OCI-LY1 (cell line): ENCODE data around the gene NEDD4L.

Experiments used
- H2AFZ ChIP-seq: fragments of 200-600 bp; sonication (generic), shearing (Covaris generic); 2 replicates; pipeline ENCODE4 v1.6.0; 2014; ENCODE audit warnings: antibody characterized with exemption, mild to moderate bottlenecking, low read length
- H3F3A ChIP-seq: fragments of 200-600 bp; sonication (generic), shearing (Covaris generic); 2 replicates; pipeline ENCODE4 v1.6.0; 2014; ENCODE audit warnings: mild to moderate bottlenecking, antibody characterized with exemption, low read length, moderate library complexity; ENCODE audit not compliant: insufficient read depth
- H3K27ac ChIP-seq: fragments of 200-600 bp; sonication (generic); 2 replicates; pipeline ENCODE4 v1.5.1; 2014; ENCODE audit warnings: low read length, mixed run types, mild to moderate bottlenecking, low read depth; ENCODE audit not compliant: poor library complexity, severe bottlenecking
- H3K27me3 ChIP-seq: fragments of 200-600 bp; sonication (generic); 2 replicates; pipeline ENCODE4 v1.6.0; 2014; ENCODE audit warnings: antibody characterized with exemption, mild to moderate bottlenecking, low read length, moderate library complexity; ENCODE audit not compliant: insufficient read depth
- H3K36me3 ChIP-seq: fragments of 200-600 bp; sonication (generic); 2 replicates; pipeline ENCODE4 v1.6.1; 2014; ENCODE audit warnings: mild to moderate bottlenecking, antibody characterized with exemption, low read length, moderate library complexity, mixed read lengths; ENCODE audit not compliant: insufficient read depth
- H3K4me1 ChIP-seq: fragments of 200-600 bp; sonication (generic); 2 replicates; pipeline ENCODE4 v1.5.1; 2014; ENCODE audit warnings: mild to moderate bottlenecking, low read length, moderate library complexity; ENCODE audit not compliant: insufficient read depth, severe bottlenecking
- H3K4me2 ChIP-seq: fragments of 200-600 bp; sonication (generic), shearing (Covaris generic); 2 replicates; pipeline ENCODE4 v1.6.1; 2014; ENCODE audit warnings: low read length
- H3K4me3 ChIP-seq: fragments of 200-600 bp; sonication (generic); 2 replicates; pipeline ENCODE4 v1.5.1; 2014; ENCODE audit warnings: low read length, low read depth, mild to moderate bottlenecking, mixed read lengths; ENCODE audit not compliant: poor library complexity, severe bottlenecking
- H3K79me2 ChIP-seq: fragments of 200-600 bp; shearing (Covaris generic); 2 replicates; pipeline ENCODE4 v1.6.1; 2016; ENCODE audit warnings: mixed run types, low read length, mixed read lengths; ENCODE audit not compliant: insufficient read depth
- H3K9ac ChIP-seq: fragments of 200-600 bp; sonication (generic), shearing (Covaris generic); 2 replicates; pipeline ENCODE4 v1.6.1; 2014; ENCODE audit warnings: mild to moderate bottlenecking, low read length, mixed read lengths
- H3K9me2 ChIP-seq: fragments of 200-600 bp; sonication (generic), shearing (Covaris generic); 2 replicates; pipeline ENCODE4 v1.6.1; 2014; ENCODE audit warnings: low read depth, mild to moderate bottlenecking, low read length, mixed read lengths
- H3K9me3 ChIP-seq: fragments of 200-600 bp; shearing (Covaris generic); 2 replicates; pipeline ENCODE4 v1.6.1; 2014; ENCODE audit warnings: low read length, mixed read lengths
- H4K20me1 ChIP-seq: fragments of 200-600 bp; sonication (generic), shearing (Covaris generic); 2 replicates; pipeline ENCODE4 v1.6.0; 2016; ENCODE audit warnings: mild to moderate bottlenecking, low read length; ENCODE audit not compliant: insufficient read depth
- CTCF ChIP-seq: fragments of 200-600 bp; sonication (generic), shearing (Covaris generic); IDR thresholded peaks from 2 replicates; pipeline ENCODE4 v1.5.1; 2017; ENCODE audit warnings: mild to moderate bottlenecking, antibody characterized with exemption, low read length, moderate library complexity, mixed read lengths
- EZH2 ChIP-seq: fragments of 200-600 bp; sonication (generic), shearing (Covaris generic); IDR thresholded peaks from 2 replicates; pipeline ENCODE4 v1.8.0; 2017; ENCODE audit warnings: borderline replicate concordance, mixed run types, mild to moderate bottlenecking, antibody characterized with exemption, low read length, moderate library complexity, mixed read lengths

NEDD4L gene

GRCh38 chr18:58194028-58194427 is 150.0 kb downstream of the NEDD4L start:
- Histone ChIP-seq H3K4me1 (no peaks in the 10 kb centered on the region), H4K20me1 (no peaks in the 10 kb centered on the region)

GRCh38 chr18:58195278-58195765 is 151.3 kb downstream of the NEDD4L start:
- no peaks in the 10 kb centered on the region for H3K9me2 ChIP-seq
- no peak overlapping the region for H3K9ac ChIP-seq
- H2AFZ ChIP-seq, result no peak overlapping the region
- H3K27me3 ChIP-seq, result 0 out of 2 replicates have a peak, but pooled peaks cover 5% of the 10 kb centered on the region
- H3K79me2 ChIP-seq, result no peaks in the 10 kb centered on the region
- H3F3A ChIP-seq, result no peaks in the 10 kb centered on the region
- H3K36me3 ChIP-seq, result no peaks in the 10 kb centered on the region
- H4K20me1 ChIP-seq, result no peaks in the 10 kb centered on the region
- H3K4me1 ChIP-seq, result no peaks in the 10 kb centered on the region
- H3K27ac ChIP-seq, result no peak overlapping the region
- H3K4me3 ChIP-seq, result peak overlapping the region; percentile 22
- H3K9me3 ChIP-seq, result no peaks in the 10 kb centered on the region
- no peak for TF ChIP-seq CTCF
- no peak for TF ChIP-seq EZH2
- peak overlapping the region; percentile 20; the same call in 1 of the 2 replicates for H3K4me2 ChIP-seq

More at GRCh38 chr18:58194028-58194427, 150.0 kb downstream of the NEDD4L start:
- Histone ChIP-seq H3F3A (no peaks in the 10 kb centered on the region), H3K4me2 (no peak overlapping the region), H3K9me3 (no peaks in the 10 kb centered on the region), H2AFZ (no peak overlapping the region), H3K36me3 (no peaks in the 10 kb centered on the region), H3K27me3 (0 out of 2 replicates have a peak, but pooled peaks cover 5% of the 10 kb centered on the region), H3K27ac (no peak overlapping the region), H3K9ac (no peak overlapping the region), H3K79me2 (no peaks in the 10 kb centered on the region), H3K9me2 (no peaks in the 10 kb centered on the region), H3K4me3 (no peak overlapping the region)
- TF ChIP-seq EZH2 (no peak), CTCF (no peak)

DNA sequence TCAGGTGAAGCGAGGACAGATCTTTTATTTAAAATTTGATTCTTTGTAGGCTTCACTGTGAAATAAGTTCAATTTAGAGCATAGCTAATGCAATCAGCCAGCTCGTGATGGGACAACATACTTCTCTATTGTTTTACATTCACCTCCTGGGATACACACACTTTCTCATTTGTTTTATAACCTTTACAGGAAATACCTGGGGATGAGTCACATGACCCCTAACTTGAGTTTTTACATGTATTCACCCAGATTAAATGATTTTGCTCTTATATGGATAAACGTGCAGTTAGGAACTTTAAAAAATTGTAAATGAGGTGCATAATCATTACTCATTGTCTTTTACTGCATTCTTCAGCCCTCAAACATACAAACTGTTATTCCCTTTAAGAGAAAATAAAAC is 152.1 kb downstream of the NEDD4L start:
- Histone ChIP-seq H3K4me1 (no peaks in the 10 kb centered on the region), H3K27me3 (0 out of 2 replicates have a peak, but pooled peaks cover 5% of the 10 kb centered on the region), H3K36me3 (no peaks in the 10 kb centered on the region), H3K4me2 (no peak overlapping the region), H3K9me3 (no peaks in the 10 kb centered on the region), H4K20me1 (no peaks in the 10 kb centered on the region), H3K9me2 (no peaks in the 10 kb centered on the region), H3K4me3 (no peak overlapping the region), H3K9ac (no peak overlapping the region), H2AFZ (no peak overlapping the region), H3K27ac (no peak overlapping the region), H3F3A (no peaks in the 10 kb centered on the region), H3K79me2 (no peaks in the 10 kb centered on the region)
- TF ChIP-seq CTCF (no peak), EZH2 (no peak)
